K562 (cell line): ENCODE measurements around the gene DUSP10. TPM values are rescaled to one million over a fixed set of nuclear protein-coding genes. Genes with fewer than 3 reads are reported as not detected.

ENCODE experiments used
- ATAC-seq: fragments of 200-7000 bp; cut with Tn5 transposase; 3 replicates; pipeline ENCODE4 v1.9.1; 2020; ENCODE audit warnings: moderate library complexity
- BruUV-seq: library from RNA; stranded (reverse); fragments of 400-500 nt; replicated peaks from 2 replicates; lab custom pipeline; 2021; lab: Mats Ljungman, UMichigan
- CTCF ChIA-PET: fragments of 300-600 bp; formaldehyde crosslinking; extraction: SDS; loops from one replicate; lab custom pipeline; 2021; ENCODE audit warnings: low intra/inter-chr PET ratio; lab: Yijun Ruan, JAX
- POLR2A ChIA-PET: fragments of 300-600, 350-650 bp; sonication (Branson Sonifier 250); formaldehyde crosslinking; extraction: SDS; loops from one replicate; lab custom pipeline; 2021; ENCODE audit warnings: antibody characterized with exemption, inconsistent platforms; lab: Yijun Ruan, JAX
- DNase-seq, 4 experiments: peaks; one replicate each; pipeline versions ENCODE4 v3.0.0 to v3.0.0-alpha.2; 2011 to 2018; ENCODE audit warnings: low spot score in 3 of 4, mixed read lengths in 3 of 4; ENCODE audit errors: extremely low read depth in 1 of 4
- FAIRE-seq: peaks from 2 replicates; lab custom pipeline; 2011; peaks lifted over from hg19 to GRCh38; lab: Jason Lieb, UNC
- H2AFZ ChIP-seq: 2 replicates; pipeline ENCODE4 v1.6.0; 2011; ENCODE audit warnings: low read depth, low read length, control low read depth, inconsistent platforms
- H3K27ac ChIP-seq: fragments of 200-600 bp; 3 replicates; pipeline ENCODE4 v1.8.0; 2011; ENCODE audit warnings: low read depth, mild to moderate bottlenecking, control low read depth, inconsistent platforms, low read length, moderate library complexity, mixed read lengths; ENCODE audit errors: extremely low read depth
- H3K27me3 ChIP-seq, 2 experiments: fragments of 300-600 bp in 1 of 2; 2 replicates in 1 of 2; 3 replicates in 1 of 2; pipeline versions ENCODE4 v1.6.0 to v1.8.0; 2011; ENCODE audit warnings: inconsistent platforms in 2 of 2, low read length in 2 of 2, mild to moderate bottlenecking in 1 of 2, mixed read lengths in 1 of 2, moderate library complexity in 1 of 2; ENCODE audit not compliant: control insufficient read depth in 2 of 2, insufficient read depth in 2 of 2
- H3K36me3 ChIP-seq: fragments of 300-600 bp; 3 replicates; pipeline ENCODE4 v1.8.0; 2011; ENCODE audit warnings: mild to moderate bottlenecking, low read length, inconsistent platforms; ENCODE audit not compliant: control insufficient read depth, insufficient read depth
- H3K4me1 ChIP-seq, 2 experiments: fragments of 200-600 bp in 1 of 2; replicated peaks in 1 of 2; 2 replicates in 1 of 2; 3 replicates in 1 of 2; pipeline versions ENCODE4 v1.5.1 to v1.8.0; 2011; ENCODE audit warnings: inconsistent platforms in 2 of 2, low read length in 2 of 2, mild to moderate bottlenecking in 1 of 2, mixed read lengths in 1 of 2, moderate library complexity in 1 of 2; ENCODE audit not compliant: control insufficient read depth in 2 of 2, insufficient read depth in 2 of 2
- H3K4me2 ChIP-seq: 2 replicates; pipeline ENCODE4 v1.6.1; 2011; ENCODE audit warnings: low read length, control low read depth, inconsistent platforms, mixed read lengths; ENCODE audit not compliant: insufficient read depth
- H3K4me3 ChIP-seq: fragments of 200-600 bp; sonication (generic), shearing (Covaris generic); 2 replicates; pipeline ENCODE4 v1.5.1; 2016; ENCODE audit warnings: control low read depth, inconsistent platforms
- H3K79me2 ChIP-seq: fragments of 200-600 bp; 3 replicates; pipeline ENCODE4 v1.8.0; 2011; ENCODE audit warnings: low read length, inconsistent platforms; ENCODE audit not compliant: control insufficient read depth, insufficient read depth
- H3K9ac ChIP-seq, 2 experiments: 2 replicates each; pipeline versions ENCODE4 v1.6.0 to v1.6.1; 2011; ENCODE audit warnings: low read depth in 2 of 2, low read length in 2 of 2, control low read depth in 1 of 2, inconsistent platforms in 1 of 2, mild to moderate bottlenecking in 1 of 2, mixed read lengths in 1 of 2; ENCODE audit not compliant: insufficient read depth in 1 of 2
- H3K9me1 ChIP-seq: one replicate; pipeline ENCODE4 v1.6.0; 2011; ENCODE audit warnings: inconsistent platforms, mild to moderate bottlenecking, low read length, moderate library complexity; ENCODE audit not compliant: control insufficient read depth, insufficient read depth
- H3K9me3 ChIP-seq: replicated peaks from 2 replicates; pipeline ENCODE4 v1.5.1; 2011; ENCODE audit warnings: low read depth, low read length, inconsistent platforms; ENCODE audit not compliant: control insufficient read depth, insufficient read depth
- H4K20me1 ChIP-seq: replicated peaks from 2 replicates; pipeline ENCODE4 v1.6.1; 2011; ENCODE audit warnings: low read length, inconsistent platforms, mixed read lengths; ENCODE audit not compliant: control insufficient read depth, insufficient read depth
- ATF7 ChIP-seq: fragments of 450-650 bp; IDR thresholded peaks from 2 replicates; pipeline ENCODE4 v1.7.1; 2014; ENCODE audit warnings: mild to moderate bottlenecking, moderate library complexity
- EP300 ChIP-seq: IDR thresholded peaks from 2 replicates; pipeline ENCODE4 v1.6.1; 2012; ENCODE audit warnings: low read length, improper control_type of control experiment
- FOXA3 ChIP-seq, 2 experiments: fragments of 450-650 bp in 1 of 2; sonication (generic) in 1 of 2; formaldehyde crosslinking; IDR thresholded peaks in 1 of 2; conservative IDR thresholded peaks in 1 of 2; 2 replicates each; pipeline versions ENCODE4 v1.4.0 to v1.8.0; 2020 to 2022; ENCODE audit warnings: mild to moderate bottlenecking in 2 of 2, missing genetic modification reagents in 1 of 2
- FOXJ2 ChIP-seq: fragments of 200-800 bp; sonication (Bioruptor generic); IDR thresholded peaks from 2 replicates; pipeline ENCODE4 v1.6.1; 2016; ENCODE audit warnings: missing genetic modification characterization, missing compliant biosample characterization
- KAT7 ChIP-seq: sonication (generic); formaldehyde crosslinking; IDR thresholded peaks from 2 replicates; pipeline ENCODE4 v1.8.0; 2022; ENCODE audit warnings: missing genetic modification reagents, mild to moderate bottlenecking, borderline replicate concordance
- MBD2 ChIP-seq: sonication (generic); IDR thresholded peaks from 2 replicates; pipeline ENCODE4 v1.6.1; 2016; ENCODE audit warnings: low read depth, borderline replicate concordance
- PCBP1 ChIP-seq: fragments of 200-400 bp; formaldehyde crosslinking; IDR thresholded peaks from 2 replicates; pipeline ENCODE4 v1.6.1; 2018; ENCODE audit warnings: mild to moderate bottlenecking, low read depth, low read length; ENCODE audit not compliant: poor library complexity, severe bottlenecking
- ZBED1 ChIP-seq: IDR thresholded peaks from 2 replicates; pipeline ENCODE4 v1.6.1; 2014
- WGBS: fragments of 100-300 bp; shearing (Covaris generic); methylation state at CpG from one replicate; pipeline ENCODE4 v1.1.6; 2016; ENCODE audit warnings: low coverage, mixed read lengths; ENCODE audit not compliant: insufficient coverage; ENCODE audit errors: missing lambda C conversion rate; 5-methylcytosine and 5-hydroxymethylcytosine counted together
- in situ Hi-C: fragments of 300-500 bp; cut with MboI; formaldehyde crosslinking; loops from 4 replicates; pipeline ENCODE4 v1.15.0; 2018; ENCODE audit warnings: inconsistent platforms, mixed read lengths
- intact Hi-C: fragments of 100-400 bp; cut with micrococcal nuclease; formaldehyde crosslinking; loops from 2 replicates; pipeline ENCODE4 v1.14.2; 2022
- polyA plus RNA-seq, 8 experiments: library from polyadenylated mRNA; depleted of rRNA in 4 of 8; stranded (reverse) in 5 of 8; unstranded in 3 of 8; fragments of >200 nt; fragmentation: Nextera tagmentation in 2 of 8; fragmentation: Illumina TruSeq in 1 of 8; extraction: Ambion mirVana in 2 of 8; extraction: Trizol in 1 of 8; gene quantifications; 2 replicates each; pipeline versions ENCODE4 v1.2.1 to v1.2.3, GENCODE V29; 2011 to 2014; ENCODE audit warnings: inconsistent platforms in 1 of 8, missing spikeins in 1 of 8
- total RNA-seq, 7 experiments: library from RNA; depleted of rRNA in 6 of 7; stranded (reverse); fragments of >200 nt in 6 of 7; fragmentation: Illumina TruSeq in 2 of 7; extraction: Trizol in 2 of 7; gene quantifications; 2 replicates each; pipeline versions ENCODE4 v1.2.1 to v1.2.3, GENCODE V29; 2011 to 2021; ENCODE audit warnings: low replicate concordance in 1 of 7
- TF ChIP-seq, protein P1 (sequence below), 2 experiments: fragments of 450-650 bp in 1 of 2; sonication (generic) in 1 of 2; formaldehyde crosslinking in 1 of 2; IDR thresholded peaks in 1 of 2; conservative IDR thresholded peaks in 1 of 2; 2 replicates each; pipeline versions ENCODE4 v1.6.1 to v1.8.1; 2016 to 2023; ENCODE audit warnings: mild to moderate bottlenecking in 2 of 2, moderate library complexity in 2 of 2, inconsistent platforms in 1 of 2, missing genetic modification reagents in 1 of 2
- TF ChIP-seq, protein P2 (sequence below): sonication (generic); formaldehyde crosslinking; IDR thresholded peaks from 2 replicates; pipeline ENCODE4 v1.8.0; 2022; ENCODE audit warnings: mild to moderate bottlenecking, missing genetic modification reagents

DUSP10 gene
- total and polyA plus RNA-seq, 9 of the 15 experiments (the other 6 are each of a cell fraction or from before 2014, with no cell fraction given), result 1.7 to 8.3 (median 6.1) TPM

DNA sequence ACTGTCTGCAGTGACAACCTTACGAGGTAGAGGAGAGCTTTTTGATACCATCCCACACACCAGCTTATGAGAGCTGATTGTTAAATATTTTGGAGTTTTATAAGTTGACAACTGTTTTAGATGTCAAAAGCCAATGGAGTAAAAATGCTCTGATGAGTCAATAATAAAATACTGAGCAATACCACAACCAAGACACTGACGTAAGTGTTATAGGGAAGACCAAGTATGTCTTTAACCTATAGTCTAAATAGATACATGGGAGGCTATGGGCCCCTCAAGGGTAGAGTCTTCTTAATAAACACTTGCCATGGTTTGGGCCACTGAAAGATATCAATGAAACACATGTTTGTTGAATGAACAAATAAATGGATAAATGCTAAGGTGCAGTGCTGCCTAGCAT is 49.2 kb downstream of the DUSP10 start:
- Histone ChIP-seq H3K27me3 (no peaks in the 10 kb centered on the region), H3K4me1 (peaks cover 0 to 9% of the 10 kb centered on the region in 2 experiments; a peak in 2 of 5 replicates), H3K4me3 (no peak overlapping the region), H3K9me3 (no peaks in the 10 kb centered on the region), H3K27ac (no peak overlapping the region), H3K36me3 (no peaks in the 10 kb centered on the region), H2AFZ (0 out of 2 replicates have a peak overlapping the region, but pooled peaks have one; percentile 0), H3K4me2 (no peak overlapping the region), H3K79me2 (no peaks in the 10 kb centered on the region), H4K20me1 (no peaks in the 10 kb centered on the region), H3K9me1 (no peaks in the 10 kb centered on the region), H3K9ac (no peak overlapping the region)
- no peak for DNase-seq
- BruUV-seq, result no TSS peak
- POLR2A ChIA-PET, result interaction anchor here (0.7 to 0.8 kb wide), 3 partner anchors 10 to 49 kb away, joined by 3 read pairs; partner anchors contain the start of gene DUSP10
- FAIRE-seq, result no peak
- in situ Hi-C loops (no loop called here), intact Hi-C loops (no loop called here)
- WGBS, result 39% methylated on average over 2 of the region's 2 CpGs
- ATAC-seq, result no peak
- no peak for TF ChIP-seq FOXJ2 (tag)
- CTCF ChIA-PET, result no interaction called here

DNA sequence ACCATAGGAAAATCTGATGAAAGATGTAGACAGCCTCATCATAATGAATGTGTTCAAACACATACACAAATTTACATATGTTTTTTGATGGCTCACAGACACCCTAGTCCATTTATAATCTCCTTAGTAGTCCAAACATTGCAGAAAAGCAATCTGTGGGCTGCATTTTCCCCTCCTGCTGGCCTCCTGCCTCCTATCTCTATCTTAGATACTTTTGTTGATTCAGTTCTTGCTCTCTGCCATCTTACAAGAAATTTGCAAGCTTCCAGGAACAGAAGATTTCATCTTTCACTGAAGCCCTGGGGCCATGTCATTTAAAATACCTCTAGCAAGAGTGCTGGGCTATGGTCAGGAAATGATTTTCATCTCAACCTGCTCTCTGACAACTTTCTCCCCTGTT is 50.6 kb downstream of the DUSP10 start:
- intact Hi-C loops, result no loop called here
- ChIA-PET CTCF (no interaction called here), POLR2A (no interaction called here)
- TF ChIP-seq PCBP1, result no peak
- TF ChIP-seq, protein P1, sequence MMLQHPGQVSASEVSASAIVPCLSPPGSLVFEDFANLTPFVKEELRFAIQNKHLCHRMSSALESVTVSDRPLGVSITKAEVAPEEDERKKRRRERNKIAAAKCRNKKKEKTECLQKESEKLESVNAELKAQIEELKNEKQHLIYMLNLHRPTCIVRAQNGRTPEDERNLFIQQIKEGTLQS (IDR thresholded peaks at IDR 0.05), result no peak
- TF ChIP-seq, protein P1 (CRISPR knock-in tag; conservative IDR thresholded peaks at IDR 0.05), result no peak
- no peak for TF ChIP-seq MBD2
- 0 out of 2 replicates have a peak, but pooled peaks have one; percentile 9 for TF ChIP-seq ATF7
- peak; percentile 26 for TF ChIP-seq EP300
- TF ChIP-seq ZBED1, result no peak
- TF ChIP-seq, protein P2, sequence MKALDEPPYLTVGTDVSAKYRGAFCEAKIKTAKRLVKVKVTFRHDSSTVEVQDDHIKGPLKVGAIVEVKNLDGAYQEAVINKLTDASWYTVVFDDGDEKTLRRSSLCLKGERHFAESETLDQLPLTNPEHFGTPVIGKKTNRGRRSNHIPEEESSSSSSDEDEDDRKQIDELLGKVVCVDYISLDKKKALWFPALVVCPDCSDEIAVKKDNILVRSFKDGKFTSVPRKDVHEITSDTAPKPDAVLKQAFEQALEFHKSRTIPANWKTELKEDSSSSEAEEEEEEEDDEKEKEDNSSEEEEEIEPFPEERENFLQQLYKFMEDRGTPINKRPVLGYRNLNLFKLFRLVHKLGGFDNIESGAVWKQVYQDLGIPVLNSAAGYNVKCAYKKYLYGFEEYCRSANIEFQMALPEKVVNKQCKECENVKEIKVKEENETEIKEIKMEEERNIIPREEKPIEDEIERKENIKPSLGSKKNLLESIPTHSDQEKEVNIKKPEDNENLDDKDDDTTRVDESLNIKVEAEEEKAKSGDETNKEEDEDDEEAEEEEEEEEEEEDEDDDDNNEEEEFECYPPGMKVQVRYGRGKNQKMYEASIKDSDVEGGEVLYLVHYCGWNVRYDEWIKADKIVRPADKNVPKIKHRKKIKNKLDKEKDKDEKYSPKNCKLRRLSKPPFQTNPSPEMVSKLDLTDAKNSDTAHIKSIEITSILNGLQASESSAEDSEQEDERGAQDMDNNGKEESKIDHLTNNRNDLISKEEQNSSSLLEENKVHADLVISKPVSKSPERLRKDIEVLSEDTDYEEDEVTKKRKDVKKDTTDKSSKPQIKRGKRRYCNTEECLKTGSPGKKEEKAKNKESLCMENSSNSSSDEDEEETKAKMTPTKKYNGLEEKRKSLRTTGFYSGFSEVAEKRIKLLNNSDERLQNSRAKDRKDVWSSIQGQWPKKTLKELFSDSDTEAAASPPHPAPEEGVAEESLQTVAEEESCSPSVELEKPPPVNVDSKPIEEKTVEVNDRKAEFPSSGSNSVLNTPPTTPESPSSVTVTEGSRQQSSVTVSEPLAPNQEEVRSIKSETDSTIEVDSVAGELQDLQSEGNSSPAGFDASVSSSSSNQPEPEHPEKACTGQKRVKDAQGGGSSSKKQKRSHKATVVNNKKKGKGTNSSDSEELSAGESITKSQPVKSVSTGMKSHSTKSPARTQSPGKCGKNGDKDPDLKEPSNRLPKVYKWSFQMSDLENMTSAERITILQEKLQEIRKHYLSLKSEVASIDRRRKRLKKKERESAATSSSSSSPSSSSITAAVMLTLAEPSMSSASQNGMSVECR (CRISPR knock-in tag), result no peak
- TF ChIP-seq FOXA3 (CRISPR knock-in tag; conservative IDR thresholded peaks at IDR 0.05 in 1 of 2, IDR thresholded peaks at IDR 0.05 in 1 of 2), result peak in 1 of 2 experiments; percentile 40; a peak in 1 of 4 replicates
- TF ChIP-seq KAT7, result no peak

More for the DNA sequence above, 50.6 kb downstream of the DUSP10 start:
- no peak overlapping the region for H2AFZ ChIP-seq
- H3K4me3 ChIP-seq, result no peak overlapping the region
- no peak overlapping the region for H3K4me2 ChIP-seq
- no peaks in the 10 kb centered on the region for H3K36me3 ChIP-seq
- H3K9me1 ChIP-seq, result no peaks in the 10 kb centered on the region
- H4K20me1 ChIP-seq, result no peaks in the 10 kb centered on the region
- peak overlapping the region; percentile 20; the same call in 1 of the 3 replicates for H3K27ac ChIP-seq
- peaks cover 0 to 16% of the 10 kb centered on the region in 2 experiments; a peak in 2 of 5 replicates for H3K4me1 ChIP-seq
- no peak for FAIRE-seq
- H3K9ac ChIP-seq, result no peak overlapping the region
- H3K79me2 ChIP-seq, result no peaks in the 10 kb centered on the region
- no peak for ATAC-seq
- in situ Hi-C loops, result no loop called here
- H3K27me3 ChIP-seq, result no peaks in the 10 kb centered on the region
- BruUV-seq, result no TSS peak
- no peaks in the 10 kb centered on the region for H3K9me3 ChIP-seq
- DNase-seq, result no peak
